ENCODE data around the gene MPP7.

MPP7 gene

DNA sequence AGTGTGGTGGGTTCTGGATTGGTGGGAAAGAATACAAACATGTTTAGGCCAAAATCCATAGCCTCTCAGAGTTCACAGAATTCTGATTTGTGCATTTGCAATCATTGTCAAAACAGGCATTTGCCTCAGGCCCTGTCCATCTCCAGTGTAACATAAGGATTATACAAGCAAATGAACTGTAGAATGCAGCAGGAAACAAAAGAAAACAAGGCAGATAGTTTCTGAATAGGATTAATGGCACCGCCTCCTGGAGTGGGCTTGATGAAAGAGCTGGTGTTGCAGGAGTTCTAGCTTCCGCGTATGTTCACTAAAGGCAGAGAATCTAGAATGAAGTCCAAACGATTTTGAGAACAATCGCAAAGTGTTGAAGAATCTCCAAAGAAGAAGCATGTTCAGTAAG, 11.3 kb upstream of the MPP7 start:
- no peak for TF ChIP-seq SPI1 (IDR thresholded peaks at IDR 0.05; ENCODE audit: low read depth, low read length)
- TF ChIP-seq POLR2A (IDR thresholded peaks at IDR 0.05; ENCODE audit: low read depth, low read length), result no peak
- TF ChIP-seq PAX5 (IDR thresholded peaks at IDR 0.05; ENCODE audit: insufficient read depth, low read length, severe bottlenecking), result no peak
- no peak for TF ChIP-seq POU2F2 (IDR thresholded peaks at IDR 0.05; ENCODE audit: low read depth, low read length)
- no peak for TF ChIP-seq POLR2AphosphoS5 (IDR thresholded peaks at IDR 0.05; ENCODE audit: low read depth, low read length)
- no peak for TF ChIP-seq TAF1 (IDR thresholded peaks at IDR 0.05; ENCODE audit: low read depth, low read length)
- no peak for FAIRE-seq

DNA sequence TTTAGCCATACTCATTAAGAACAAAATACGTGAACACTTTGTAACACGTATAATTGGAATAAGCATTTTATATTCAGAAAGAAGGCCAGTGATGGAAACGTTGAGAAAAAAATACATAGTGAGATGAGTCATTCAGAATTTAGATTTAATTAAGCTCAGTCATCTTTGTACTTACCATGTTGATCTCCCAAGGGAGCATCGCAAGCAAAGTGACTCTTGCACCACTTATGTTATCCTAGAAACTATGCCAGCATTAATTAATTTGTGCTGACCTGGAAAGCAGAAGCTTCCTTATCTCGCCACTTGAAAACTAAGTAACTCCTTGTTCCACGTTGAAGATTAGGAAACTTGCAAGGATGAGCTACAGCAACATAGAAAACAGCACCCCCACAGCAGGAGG, 9.7 kb upstream of the MPP7 start:
- no peak for TF ChIP-seq POLR2A (IDR thresholded peaks at IDR 0.05; ENCODE audit: low read depth, low read length)
- TF ChIP-seq PAX5 (IDR thresholded peaks at IDR 0.05; ENCODE audit: insufficient read depth, low read length, severe bottlenecking), result no peak
- TF ChIP-seq POLR2AphosphoS5 (IDR thresholded peaks at IDR 0.05; ENCODE audit: low read depth, low read length), result no peak
- no peak for TF ChIP-seq TAF1 (IDR thresholded peaks at IDR 0.05; ENCODE audit: low read depth, low read length)
- no peak for TF ChIP-seq POU2F2 (IDR thresholded peaks at IDR 0.05; ENCODE audit: low read depth, low read length)
- TF ChIP-seq SPI1 (IDR thresholded peaks at IDR 0.05; ENCODE audit: low read depth, low read length), result no peak
- DNase-seq (ENCODE audit: insufficient read length, low spot score) (no peak), FAIRE-seq (no peak)

More for the DNA sequence above, 11.3 kb upstream of the MPP7 start:
- DNase-seq (ENCODE audit: insufficient read length, low spot score), result no peak

DNA sequence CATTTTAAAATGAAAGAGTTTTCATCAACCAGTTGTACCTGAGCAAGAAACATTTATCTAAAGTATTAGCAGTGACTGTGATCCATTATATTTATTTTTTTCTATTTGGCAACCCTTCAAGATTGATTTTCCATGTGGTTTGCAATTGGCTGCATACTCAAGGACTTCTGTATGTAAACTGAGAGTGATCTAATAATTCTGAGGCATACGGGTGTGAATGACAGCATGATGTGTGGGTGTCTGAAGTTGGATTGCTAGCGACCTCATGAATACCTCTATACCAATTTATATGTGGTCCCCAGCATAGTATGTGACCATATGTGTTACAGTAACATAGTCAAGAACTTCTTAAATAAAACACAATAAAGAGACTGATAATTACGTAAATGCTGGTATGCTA, 8.2 kb upstream of the MPP7 start:
- TF ChIP-seq POLR2AphosphoS5 (IDR thresholded peaks at IDR 0.05; ENCODE audit: low read depth, low read length) (no peak), PAX5 (IDR thresholded peaks at IDR 0.05; ENCODE audit: insufficient read depth, low read length, severe bottlenecking) (no peak), TAF1 (IDR thresholded peaks at IDR 0.05; ENCODE audit: low read depth, low read length) (no peak)
- DNase-seq (ENCODE audit: insufficient read length, low spot score) (no peak), FAIRE-seq (no peak)

DNA sequence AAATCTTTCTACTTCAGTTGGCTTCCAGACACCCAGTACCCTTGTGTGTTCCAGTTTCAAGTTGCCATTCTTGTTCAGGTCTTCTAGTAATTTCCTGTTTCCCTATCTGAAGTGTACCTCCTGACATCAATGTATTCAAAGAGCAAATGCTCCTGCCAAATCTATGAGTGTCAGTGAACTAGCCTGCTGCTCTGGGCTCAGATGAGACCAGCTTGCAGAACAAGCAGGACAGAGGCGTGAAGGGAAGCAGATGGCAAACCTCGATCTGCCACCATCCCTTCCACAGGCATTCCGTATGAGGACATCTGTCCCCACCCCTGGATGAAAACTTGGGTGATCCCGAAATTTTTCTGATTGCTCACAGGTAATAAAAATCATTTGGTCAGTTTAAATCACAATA, 4.4 kb upstream of the MPP7 start:
- no peak for DNase-seq (ENCODE audit: insufficient read length, low spot score)
- TF ChIP-seq POLR2AphosphoS5 (IDR thresholded peaks at IDR 0.05; ENCODE audit: low read depth, low read length), result no peak
- TF ChIP-seq POLR2A (IDR thresholded peaks at IDR 0.05; ENCODE audit: low read depth, low read length), result no peak
- no peak for TF ChIP-seq SPI1 (IDR thresholded peaks at IDR 0.05; ENCODE audit: low read depth, low read length)
- TF ChIP-seq PAX5 (IDR thresholded peaks at IDR 0.05; ENCODE audit: insufficient read depth, low read length, severe bottlenecking), result no peak
- TF ChIP-seq POU2F2 (IDR thresholded peaks at IDR 0.05; ENCODE audit: low read depth, low read length), result no peak
- no peak for TF ChIP-seq TAF1 (IDR thresholded peaks at IDR 0.05; ENCODE audit: low read depth, low read length)
- FAIRE-seq, result no peak

DNA sequence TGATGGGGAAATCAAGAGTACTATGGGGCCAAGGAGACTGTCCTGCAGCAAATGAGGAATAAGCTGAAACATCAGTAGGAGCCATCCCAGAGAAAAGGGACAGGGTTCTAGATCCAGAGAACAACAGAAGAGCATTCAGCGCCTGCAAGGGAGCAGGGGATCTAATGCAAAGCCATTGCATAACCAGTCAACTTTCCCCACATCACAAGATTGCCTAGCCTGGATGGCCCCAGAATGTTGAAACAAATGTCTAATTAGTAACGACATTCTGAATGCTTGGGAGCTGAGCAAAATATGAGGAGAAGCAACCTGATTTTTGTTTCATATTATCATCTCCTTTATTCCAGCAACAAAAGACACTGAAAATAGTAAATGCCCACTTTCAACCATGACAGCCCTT, 2.7 kb upstream of the MPP7 start:
- no peak for TF ChIP-seq POLR2A (IDR thresholded peaks at IDR 0.05; ENCODE audit: low read depth, low read length)
- no peak for TF ChIP-seq POLR2AphosphoS5 (IDR thresholded peaks at IDR 0.05; ENCODE audit: low read depth, low read length)
- TF ChIP-seq PAX5 (IDR thresholded peaks at IDR 0.05; ENCODE audit: insufficient read depth, low read length, severe bottlenecking), result no peak
- TF ChIP-seq TAF1 (IDR thresholded peaks at IDR 0.05; ENCODE audit: low read depth, low read length), result no peak
- TF ChIP-seq SPI1 (IDR thresholded peaks at IDR 0.05; ENCODE audit: low read depth, low read length), result no peak
- no peak for TF ChIP-seq POU2F2 (IDR thresholded peaks at IDR 0.05; ENCODE audit: low read depth, low read length)
- FAIRE-seq, result no peak
- no peak for DNase-seq (ENCODE audit: insufficient read length, low spot score)

DNA sequence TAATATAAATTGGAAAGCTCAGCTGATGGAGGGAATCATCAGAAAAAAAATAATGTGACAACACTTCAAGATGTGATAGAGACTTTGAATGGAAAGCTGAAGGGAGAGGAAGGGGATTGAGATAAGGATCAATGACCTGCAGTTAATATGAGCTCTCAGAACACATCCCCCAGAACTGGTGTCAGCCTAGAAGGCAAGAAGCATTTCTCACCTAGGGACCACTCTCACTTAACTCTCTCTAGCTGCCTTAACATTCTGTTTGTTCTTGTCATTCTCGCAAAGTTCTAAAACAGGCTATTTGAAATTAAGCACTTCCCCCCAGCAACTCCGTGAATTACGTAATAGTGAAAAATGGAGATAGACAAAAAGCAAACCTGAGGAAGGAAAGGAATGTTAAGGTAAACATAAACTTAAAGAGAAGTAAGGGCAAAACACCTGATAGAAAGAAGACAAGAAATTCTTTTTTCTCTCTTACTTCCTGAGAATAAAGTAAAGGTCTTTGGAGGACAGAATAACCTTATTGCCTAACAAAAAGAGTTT, 1.2 kb upstream of the MPP7 start:
- FAIRE-seq (no peak), DNase-seq (ENCODE audit: insufficient read length, low spot score) (no peak)
- TF ChIP-seq POLR2A (IDR thresholded peaks at IDR 0.05; ENCODE audit: low read depth, low read length) (no peak), SPI1 (IDR thresholded peaks at IDR 0.05; ENCODE audit: low read depth, low read length) (no peak), POU2F2 (IDR thresholded peaks at IDR 0.05; ENCODE audit: low read depth, low read length) (no peak), PAX5 (IDR thresholded peaks at IDR 0.05; ENCODE audit: insufficient read depth, low read length, severe bottlenecking) (no peak), TAF1 (IDR thresholded peaks at IDR 0.05; ENCODE audit: low read depth, low read length) (no peak), POLR2AphosphoS5 (IDR thresholded peaks at IDR 0.05; ENCODE audit: low read depth, low read length) (no peak)

DNA sequence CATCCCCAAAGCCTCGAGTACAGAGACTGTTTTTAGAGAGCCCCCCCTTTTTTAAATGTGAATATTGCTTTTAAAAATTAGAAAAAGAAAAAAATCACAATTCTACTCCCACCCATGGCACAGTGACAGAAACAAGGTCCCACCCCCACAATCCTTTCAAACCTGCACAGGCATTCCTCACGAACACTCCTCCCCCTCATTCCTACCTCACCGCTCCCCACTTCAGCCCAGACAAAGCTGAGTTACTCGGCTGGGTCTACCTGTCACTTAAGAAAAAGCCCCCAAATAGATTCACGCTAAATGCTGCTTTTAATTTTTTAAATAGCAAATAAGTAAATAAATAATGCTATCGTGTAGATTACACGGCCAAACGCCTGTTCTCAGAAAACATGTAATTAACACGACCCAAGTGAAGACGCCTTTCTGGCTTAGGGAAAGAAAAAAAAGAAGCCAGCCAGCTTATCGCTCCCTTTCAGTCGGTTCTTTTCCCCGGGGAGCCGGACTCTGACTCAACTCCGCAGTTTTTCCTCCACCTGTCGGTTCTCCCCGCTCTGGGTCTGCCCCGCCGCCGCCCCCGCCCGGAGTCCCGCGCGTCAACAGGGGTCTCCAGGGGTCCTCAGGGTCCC, 739 bp downstream of the MPP7 start:
- FAIRE-seq, result no peak
- DNase-seq (ENCODE audit: insufficient read length, low spot score), result no peak
- TF ChIP-seq TAF1 (IDR thresholded peaks at IDR 0.05; ENCODE audit: low read depth, low read length), result no peak
- no peak for TF ChIP-seq POU2F2 (IDR thresholded peaks at IDR 0.05; ENCODE audit: low read depth, low read length)
- TF ChIP-seq POLR2AphosphoS5 (IDR thresholded peaks at IDR 0.05; ENCODE audit: low read depth, low read length), result no peak
- TF ChIP-seq POLR2A (IDR thresholded peaks at IDR 0.05; ENCODE audit: low read depth, low read length), result no peak
- no peak for TF ChIP-seq PAX5 (IDR thresholded peaks at IDR 0.05; ENCODE audit: insufficient read depth, low read length, severe bottlenecking)
- no peak for TF ChIP-seq SPI1 (IDR thresholded peaks at IDR 0.05; ENCODE audit: low read depth, low read length)

DNA sequence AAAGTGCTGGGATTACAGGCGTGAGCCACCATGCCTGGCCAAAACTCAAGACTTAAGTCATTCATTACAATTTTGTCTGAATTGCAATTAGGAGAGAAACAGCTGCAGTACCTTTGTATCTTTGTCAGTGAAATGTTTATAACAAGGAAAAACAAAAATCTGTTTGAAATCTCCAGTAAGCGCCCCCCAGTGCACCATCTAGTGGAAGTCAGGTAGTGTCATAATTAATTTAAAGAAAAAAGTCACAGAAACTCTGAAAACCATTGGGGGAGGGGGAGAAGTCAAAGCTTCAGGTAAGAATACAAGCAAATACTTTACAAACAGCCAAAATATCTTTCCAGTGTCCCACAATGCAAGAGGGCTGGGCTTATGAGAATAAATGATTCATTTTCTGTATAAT, 2.8 kb downstream of the MPP7 start:
- no peak for DNase-seq (ENCODE audit: insufficient read length, low spot score)
- TF ChIP-seq SPI1 (IDR thresholded peaks at IDR 0.05; ENCODE audit: low read depth, low read length), result no peak
- no peak for TF ChIP-seq POLR2AphosphoS5 (IDR thresholded peaks at IDR 0.05; ENCODE audit: low read depth, low read length)
- no peak for TF ChIP-seq PAX5 (IDR thresholded peaks at IDR 0.05; ENCODE audit: insufficient read depth, low read length, severe bottlenecking)
- TF ChIP-seq POLR2A (IDR thresholded peaks at IDR 0.05; ENCODE audit: low read depth, low read length), result no peak
- TF ChIP-seq POU2F2 (IDR thresholded peaks at IDR 0.05; ENCODE audit: low read depth, low read length), result no peak
- no peak for TF ChIP-seq TAF1 (IDR thresholded peaks at IDR 0.05; ENCODE audit: low read depth, low read length)
- FAIRE-seq, result no peak

DNA sequence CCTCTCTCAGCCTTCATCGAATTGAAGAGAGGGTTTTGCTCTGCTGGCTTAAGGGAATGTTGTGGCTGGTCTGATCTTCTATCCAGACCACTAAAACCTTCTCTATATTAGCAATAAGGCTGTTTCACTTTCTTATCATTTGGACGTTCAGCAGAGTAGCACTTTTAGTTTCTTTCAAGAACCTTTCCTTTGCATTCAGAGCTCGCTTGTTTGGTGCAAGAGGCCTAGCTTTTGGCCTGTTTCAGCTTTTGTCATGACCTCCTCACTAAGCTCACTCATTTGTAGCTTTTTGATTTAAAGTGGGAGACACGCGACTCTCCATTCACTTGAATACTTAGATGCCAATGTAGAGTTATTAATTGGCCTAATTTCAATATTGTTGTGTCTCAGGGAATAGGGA, 3.9 kb downstream of the MPP7 start:
- TF ChIP-seq SPI1 (IDR thresholded peaks at IDR 0.05; ENCODE audit: low read depth, low read length) (no peak), PAX5 (IDR thresholded peaks at IDR 0.05; ENCODE audit: insufficient read depth, low read length, severe bottlenecking) (no peak), POLR2A (IDR thresholded peaks at IDR 0.05; ENCODE audit: low read depth, low read length) (no peak), TAF1 (IDR thresholded peaks at IDR 0.05; ENCODE audit: low read depth, low read length) (no peak), POU2F2 (IDR thresholded peaks at IDR 0.05; ENCODE audit: low read depth, low read length) (no peak), POLR2AphosphoS5 (IDR thresholded peaks at IDR 0.05; ENCODE audit: low read depth, low read length) (no peak)
- FAIRE-seq (no peak), DNase-seq (ENCODE audit: insufficient read length, low spot score) (no peak)

DNA sequence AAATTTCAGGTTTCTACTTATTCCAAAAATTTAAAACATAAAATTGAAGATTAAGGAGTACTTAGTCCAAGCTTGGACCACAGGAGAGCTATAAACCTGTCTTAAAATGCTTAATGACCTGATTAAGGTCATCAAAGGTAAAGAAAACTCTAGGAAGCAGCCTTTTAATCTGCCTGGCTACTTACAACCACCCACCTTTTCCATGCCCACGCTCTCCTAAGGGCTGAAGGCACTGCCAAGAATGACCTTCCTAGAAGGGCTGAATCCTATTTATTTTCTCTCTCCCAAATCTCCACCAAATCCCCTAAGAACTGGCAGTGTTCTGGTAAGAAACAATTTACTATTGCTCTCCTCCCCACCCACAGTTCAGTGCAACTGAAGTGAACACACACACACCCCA, 6.8 kb downstream of the MPP7 start:
- FAIRE-seq (no peak), DNase-seq (ENCODE audit: insufficient read length, low spot score) (no peak)
- no peak for TF ChIP-seq PAX5 (IDR thresholded peaks at IDR 0.05; ENCODE audit: insufficient read depth, low read length, severe bottlenecking)
- no peak for TF ChIP-seq POLR2A (IDR thresholded peaks at IDR 0.05; ENCODE audit: low read depth, low read length)
- TF ChIP-seq POU2F2 (IDR thresholded peaks at IDR 0.05; ENCODE audit: low read depth, low read length), result no peak
- no peak for TF ChIP-seq POLR2AphosphoS5 (IDR thresholded peaks at IDR 0.05; ENCODE audit: low read depth, low read length)
- TF ChIP-seq SPI1 (IDR thresholded peaks at IDR 0.05; ENCODE audit: low read depth, low read length), result no peak
- no peak for TF ChIP-seq TAF1 (IDR thresholded peaks at IDR 0.05; ENCODE audit: low read depth, low read length)

Measured in GM12891 (cell line).